Adrenal gland (tissue), 12 donors: ENCODE results near the gene NR1D1. TPM values are rescaled to one million over a fixed set of nuclear protein-coding genes. Genes with fewer than 3 reads are reported as not detected.

Source experiments
- DNase-seq, 7 donors: peaks; one replicate each; pipeline ENCODE4 v3.0.0-alpha.2; 2019 to 2020
- H3K27ac ChIP-seq, 5 donors: fragments of 200-600 bp; sonication (generic) in 4 of 5; 1 replicate in 3 of 5; 2 replicates in 2 of 5; pipeline versions ENCODE4 v1.5.1 to v1.8.0; 2016 to 2020; ENCODE audit warnings: mild to moderate bottlenecking in 1 of 5
- H3K27me3 ChIP-seq: fragments of 200-600 bp; 2 replicates; pipeline ENCODE4 v1.8.0; 2021
- H3K36me3 ChIP-seq, 2 donors: fragments of 200-600 bp; replicated peaks in 1 of 2; 1 replicate in 1 of 2; 2 replicates in 1 of 2; pipeline versions ENCODE4 v1.5.1 to v1.8.0; 2018 to 2022
- H3K4me1 ChIP-seq, 2 donors: fragments of 200-600 bp; replicated peaks in 1 of 2; 1 replicate in 1 of 2; 2 replicates in 1 of 2; pipeline versions ENCODE4 v1.5.1 to v1.8.0; 2018 to 2021
- H3K4me3 ChIP-seq, 4 donors: fragments of 200-600 bp; sonication (generic) in 3 of 4; one replicate each; pipeline ENCODE4 v1.5.1; 2016 to 2018
- H3K9me3 ChIP-seq, 3 donors: fragments of 200-600 bp; sonication (generic) in 1 of 3; replicated peaks in 1 of 3; 1 replicate in 2 of 3; 2 replicates in 1 of 3; pipeline versions ENCODE4 v1.5.1 to v1.8.0; 2016 to 2021
- CTCF ChIP-seq, 6 experiments: fragments of 450-650 bp in 4 of 6; fragments of 200-600 bp in 2 of 6; sonication (generic) in 1 of 6; IDR thresholded peaks; 1 replicate in 5 of 6; 2 replicates in 1 of 6; pipeline versions ENCODE4 v1.5.1 to v1.8.0; 2016 to 2021; ENCODE audit warnings: antibody characterized with exemption in 6 of 6, mild to moderate bottlenecking in 2 of 6, moderate library complexity in 1 of 6
- POLR2A ChIP-seq, 2 donors: fragments of 450-650 bp; IDR thresholded peaks; one replicate each; pipeline ENCODE4 v1.6.1; 2017; ENCODE audit warnings: antibody characterized with exemption in 2 of 2, mild to moderate bottlenecking in 2 of 2, moderate library complexity in 1 of 2
- WGBS, 4 donors: extraction: QIAGEN DNeasy Blood & Tissue Kit in 2 of 4; methylation state at CpG; one replicate each; pipeline versions ENCODE4 v1.1.5 to v1.1.7; 2013 to 2017; 5-methylcytosine and 5-hydroxymethylcytosine counted together
- intact Hi-C, 2 donors: fragments of 100-400 bp; cut with DNase I; formaldehyde crosslinking; loops; one replicate each; pipeline versions ENCODE4 v1.14.1 to v1.15.0; 2022 to 2023
- polyA plus RNA-seq, 3 donors: library from polyadenylated mRNA; stranded (reverse); fragments of 200-250 nt in 2 of 3; fragments of 350-450 nt in 1 of 3; fragmentation: Illumina TruSeq in 1 of 3; extraction: RNeasy Lipid Tissue Mini Kit (QIAGEN cat#74804) in 1 of 3; gene quantifications; one replicate each; pipeline ENCODE4 v1.2.3, GENCODE V29; 2013 to 2014
- total RNA-seq, 9 donors: library from RNA; depleted of rRNA in 4 of 9; stranded (reverse); fragments of >200 nt in 4 of 9; fragments of 120-200 nt in 1 of 9; fragmentation: NEBNext Ultra II Directional in 1 of 9; extraction: Animal tissue kit (Norgen Biotek cat#: 25700) in 1 of 9; gene quantifications; one replicate each; pipeline versions ENCODE4 v1.1.0 to v1.2.4, GENCODE V29; 2013 to 2023
- donor health status: healthy with polysubstance abuse.
- donor health status: Bipolar disorder and iron deficiency.
- donor health status: DM: yes; HTN: yes; CAD: no.
- donor health status: DM: no; HTN: no; CAD: no.
- donor health status: DM: no; HTN: no; CAD: no.
- donor health status: DM: yes; HTN: yes; CAD: no.

The NR1D1 gene
- total and polyA plus RNA-seq, 12 donors = 3.4 to 69.1 (median 35.5) TPM

GRCh38 chr17:40074175-40074512 is 26.2 kb downstream of the NR1D1 start:
- Histone ChIP-seq H3K27me3 (no peaks in the 10 kb centered on the region), H3K4me1 (peaks cover 77 to 83% of the 10 kb centered on the region in 2 donors), H3K4me3 (no peak overlapping the region), H3K27ac (peak overlapping the region; percentile 51 to 95 (median 90)), H3K36me3 (peaks cover 0 to 18% of the 10 kb centered on the region in 2 donors), H3K9me3 (no peaks in the 10 kb centered on the region)
- intact Hi-C loops = loop anchor here in 1 of 2 donors (10.0 kb wide), 1 partner anchor 59 kb away; the partner anchor contains the start of gene CSF3
- TF ChIP-seq CTCF (IDR thresholded peaks at IDR 0.05) (no peak), POLR2A (IDR thresholded peaks at IDR 0.05) (no peak)
- 75 to 86% (median 83%) methylated on average over 8 of the region's 8 CpGs for WGBS, 4 donors
- DNase-seq = no peak

GRCh38 chr17:40073454-40074174 is 26.8 kb downstream of the NR1D1 start:
- H3K4me3 ChIP-seq = no peak overlapping the region
- H3K27me3 ChIP-seq = no peaks in the 10 kb centered on the region
- TF ChIP-seq CTCF (IDR thresholded peaks at IDR 0.05) (no peak), POLR2A (IDR thresholded peaks at IDR 0.05) (no peak)
- peak in 1 of 7 donors; percentile 13 for DNase-seq
- H3K9me3 ChIP-seq = no peaks in the 10 kb centered on the region
- H3K27ac ChIP-seq = peak overlapping the region; percentile 80 to 95 (median 90)
- H3K36me3 ChIP-seq = peaks cover 0 to 13% of the 10 kb centered on the region in 2 donors
- H3K4me1 ChIP-seq = peaks cover 77 to 85% of the 10 kb centered on the region in 2 donors
- 78 to 89% (median 86%) methylated on average over 7 of the region's 7 CpGs for WGBS, 4 donors
- intact Hi-C loops = loop anchor here in 1 of 2 donors (10.0 kb wide), 1 partner anchor 59 kb away; the partner anchor contains the start of gene CSF3

- Histone ChIP-seq H3K27ac (peak overlapping the region; percentile 80 to 95 (median 90)), H3K9me3 (no peaks in the 10 kb centered on the region), H3K4me1 (peaks cover 85 to 93% of the 10 kb centered on the region in 2 donors), H3K36me3 (peaks cover 0 to 12% of the 10 kb centered on the region in 2 donors), H3K27me3 (no peaks in the 10 kb centered on the region), H3K4me3 (peak overlapping the region in 1 of 4 donors; percentile 30)
- DNase-seq = peak in 3 of 7 donors; percentile 44 to 52 (median 52)
- 21 to 39% (median 30%) methylated on average over 6 to 8 of the region's 8 CpGs for WGBS, 4 donors
- TF ChIP-seq CTCF (IDR thresholded peaks at IDR 0.05) (no peak), POLR2A (IDR thresholded peaks at IDR 0.05) (no peak)
- intact Hi-C loops = loop anchor here in 1 of 2 donors (10.0 kb wide), 1 partner anchor 58 kb away; the partner anchor contains the start of gene CSF3
These were observed 27.5 kb downstream of the NR1D1 start for GRCh38 chr17:40072735-40073346.

GRCh38 chr17:40072040-40072734 is 28.2 kb downstream of the NR1D1 start:
- H3K4me1 ChIP-seq = peaks cover 86 to 95% of the 10 kb centered on the region in 2 donors
- intact Hi-C loops = loop anchor here in 1 of 2 donors (10.0 kb wide), 1 partner anchor 57 kb away; the partner anchor contains the start of gene CSF3
- H3K36me3 ChIP-seq = peaks cover 0 to 9% of the 10 kb centered on the region in 2 donors
- H3K4me3 ChIP-seq = peak overlapping the region in 1 of 4 donors; percentile 30
- 5 to 26% (median 18%) methylated on average over 8 to 19 of the region's 19 CpGs for WGBS, 4 donors
- H3K9me3 ChIP-seq = no peaks in the 10 kb centered on the region
- H3K27me3 ChIP-seq = no peaks in the 10 kb centered on the region
- peak overlapping the region; percentile 80 to 95 (median 90) for H3K27ac ChIP-seq
- peak in 1 of 2 donors; percentile 49 for TF ChIP-seq POLR2A (IDR thresholded peaks at IDR 0.05)
- no peak for TF ChIP-seq CTCF (IDR thresholded peaks at IDR 0.05)
- peak; percentile 81 to 97 (median 95) for DNase-seq
